HG02938 (cell line): ENCODE measurements around the gene ARHGAP12.
A peak's percentile ranks its signal among the peaks of the same experiment; 100 is the strongest.
"Not testable (repeated sequence)": the region's sequence is repeated elsewhere in the genome, so short reads cannot be mapped to it uniquely, and the experiment has no call there.

Source experiments
- ATAC-seq: cut with Tn5 transposase; IDR thresholded peaks from one replicate; pipeline ENCODE4 v1.9.1; 2021; ENCODE audit warnings: mild to moderate bottlenecking, moderate library complexity; ENCODE audit not compliant: unreplicated experiment

ARHGAP12 gene

DNA sequence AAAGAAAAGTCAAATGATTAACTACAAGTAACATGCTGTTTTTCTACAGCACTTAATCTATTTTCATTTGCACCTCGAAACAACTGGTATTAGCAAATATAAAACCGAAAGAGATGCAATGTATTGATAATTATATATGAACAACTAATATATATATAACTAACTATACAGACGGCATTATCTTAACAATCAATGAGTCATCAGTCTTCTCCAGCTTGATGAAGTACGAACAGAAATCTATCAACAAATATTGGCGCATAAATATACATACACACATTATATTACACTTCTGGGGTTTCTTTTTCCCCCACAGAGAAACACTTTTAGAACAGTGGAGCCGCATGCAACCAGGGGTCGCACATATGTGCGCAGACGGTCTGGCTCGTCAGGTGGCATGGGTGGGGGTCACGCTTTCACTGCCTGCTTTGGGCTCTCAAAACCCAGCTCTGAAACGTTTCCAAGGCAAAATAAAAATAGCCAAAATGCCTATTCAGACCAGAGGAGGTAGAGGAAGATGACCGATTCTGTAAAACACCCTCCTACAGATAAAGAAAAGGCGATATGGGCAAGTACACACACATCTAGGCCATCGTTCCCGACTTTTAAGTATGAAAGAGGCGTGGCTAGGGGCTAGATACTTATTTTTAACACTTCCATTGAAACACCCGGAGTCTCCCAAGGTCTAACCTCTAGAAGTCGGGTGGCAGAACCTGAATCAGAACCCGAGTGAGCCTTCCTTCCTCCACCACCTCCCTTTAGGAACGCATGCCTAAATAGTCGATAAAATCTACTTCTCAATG, 1.7 kb downstream of the ARHGAP12 start:
- ATAC-seq, result no peak

GRCh38 chr10:31926160-31926559, 2.5 kb downstream of the ARHGAP12 start:
- no peak for ATAC-seq

DNA sequence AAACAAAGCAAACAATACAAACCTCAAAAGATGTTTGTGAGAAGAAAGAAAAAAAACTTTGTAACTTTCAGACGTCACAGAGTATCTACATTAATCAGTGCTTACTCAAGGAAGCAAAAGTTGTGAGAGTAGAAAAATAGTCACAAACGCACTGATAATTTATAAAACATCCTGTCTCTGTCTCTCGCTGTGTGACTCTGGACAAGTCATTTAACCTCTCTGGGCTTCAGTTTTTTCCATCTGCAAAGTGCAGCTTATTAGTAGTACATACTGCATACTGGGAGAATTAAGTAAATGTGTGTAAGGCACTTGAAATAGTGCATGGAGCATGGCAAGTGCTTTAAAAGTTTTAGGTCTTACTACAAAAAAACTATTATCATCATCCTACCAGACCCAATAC, 3.8 kb downstream of the ARHGAP12 start:
- ATAC-seq, result no peak

- ATAC-seq, result no peak
Observed at GRCh38 chr10:31923389-31923788, 5.2 kb downstream of the ARHGAP12 start.

GRCh38 chr10:31921031-31921430, 7.6 kb downstream of the ARHGAP12 start:
- ATAC-seq, result peak; percentile 52

- peak; percentile 56 for ATAC-seq
Observed at GRCh38 chr10:31920538-31920937, 8.1 kb downstream of the ARHGAP12 start.

DNA sequence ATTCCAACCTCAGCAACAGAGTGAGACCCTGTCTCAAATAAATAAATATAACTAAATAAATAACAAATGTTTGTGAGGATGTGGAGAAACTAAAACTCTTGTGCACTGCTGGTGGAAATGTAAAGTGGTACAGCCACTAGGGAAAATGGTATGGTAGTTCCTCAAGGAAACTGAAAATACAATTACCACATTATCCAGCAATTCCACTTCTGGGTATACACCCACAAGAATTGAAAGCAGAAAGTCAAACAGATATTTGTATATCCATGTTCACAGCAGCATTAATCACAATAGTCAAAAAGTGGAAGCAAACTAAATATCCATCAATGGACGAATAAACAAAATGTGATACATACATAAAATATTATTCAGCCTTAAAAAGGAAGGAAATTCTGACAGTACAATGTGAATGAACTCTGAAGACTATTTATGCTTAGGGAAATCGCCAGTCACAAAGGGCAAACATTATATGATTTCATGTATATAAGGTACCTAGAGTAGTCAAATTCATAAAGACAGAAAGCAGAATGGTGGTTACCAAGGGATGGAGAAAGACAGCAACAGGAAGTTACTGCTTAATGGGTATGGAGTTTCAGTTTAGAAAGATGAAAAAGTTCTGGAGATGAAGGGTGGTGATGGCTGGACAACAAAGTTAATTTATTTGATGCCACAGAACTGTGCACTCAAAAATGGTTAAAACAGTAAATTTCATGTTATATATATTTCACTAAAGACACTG, 9.8 kb downstream of the ARHGAP12 start:
- no peak for ATAC-seq

GRCh38 chr10:31914370-31914769, 14.3 kb downstream of the ARHGAP12 start:
- no peak for ATAC-seq

- no peak for ATAC-seq
Observed at GRCh38 chr10:31912898-31913850, 15.5 kb downstream of the ARHGAP12 start.

DNA sequence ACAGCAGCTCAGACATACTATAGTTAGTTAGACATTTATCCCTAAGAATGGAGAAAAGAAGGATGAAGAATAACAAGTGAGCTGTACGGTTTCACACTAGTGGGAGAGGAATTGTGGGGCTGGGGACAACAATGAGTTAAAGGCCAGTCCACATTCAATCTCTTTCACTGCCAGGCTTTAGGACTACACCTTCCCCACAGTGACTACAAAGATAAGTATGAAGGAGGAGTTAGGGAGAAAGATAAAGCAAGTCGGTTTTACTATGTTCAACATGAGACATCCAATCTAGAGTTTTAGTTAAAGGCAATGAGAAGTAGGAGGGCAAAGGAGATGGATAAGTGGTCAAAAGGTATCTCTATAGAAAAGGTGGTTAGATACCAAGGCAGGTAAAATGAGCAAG, 16.3 kb downstream of the ARHGAP12 start:
- no peak for ATAC-seq

DNA sequence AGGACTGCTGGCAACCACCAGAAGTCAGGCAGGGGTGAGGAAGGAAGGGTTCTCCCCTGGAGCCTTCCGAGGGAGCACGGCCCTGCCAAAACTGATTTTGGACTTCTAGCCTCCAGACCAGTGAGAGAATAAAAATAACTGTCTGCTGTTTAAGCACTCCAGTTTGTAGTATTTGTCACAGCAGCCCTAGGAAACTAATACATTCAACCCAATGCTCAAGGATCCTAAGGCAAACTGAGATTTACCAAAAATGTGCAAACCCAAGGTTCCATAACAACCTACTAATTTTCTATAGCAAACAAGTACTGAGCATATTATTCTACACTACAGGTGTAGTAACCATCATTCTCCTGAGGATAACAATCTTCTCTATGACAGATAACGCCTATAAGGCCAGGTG, 18.6 kb downstream of the ARHGAP12 start:
- ATAC-seq, result no peak

DNA sequence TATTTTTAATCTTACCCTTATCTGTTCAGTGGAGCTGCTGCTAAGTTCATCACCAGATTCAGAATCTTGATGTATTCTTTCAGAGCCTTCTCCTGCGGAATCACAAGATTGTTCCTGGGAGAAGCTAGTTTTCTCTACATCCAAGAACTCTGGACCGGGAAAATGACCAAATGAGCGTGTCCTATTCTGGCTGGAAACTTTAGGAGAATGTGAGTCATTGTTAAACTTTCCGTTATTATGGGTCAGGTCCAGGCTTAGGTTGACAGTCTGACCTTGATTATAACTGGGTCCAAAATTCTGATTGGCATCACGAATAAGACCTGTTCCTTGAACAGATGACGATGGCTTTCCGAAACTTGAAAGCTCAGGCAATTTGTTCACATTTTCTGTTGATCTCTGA, 20.5 kb downstream of the ARHGAP12 start:
- ATAC-seq, result no peak

DNA sequence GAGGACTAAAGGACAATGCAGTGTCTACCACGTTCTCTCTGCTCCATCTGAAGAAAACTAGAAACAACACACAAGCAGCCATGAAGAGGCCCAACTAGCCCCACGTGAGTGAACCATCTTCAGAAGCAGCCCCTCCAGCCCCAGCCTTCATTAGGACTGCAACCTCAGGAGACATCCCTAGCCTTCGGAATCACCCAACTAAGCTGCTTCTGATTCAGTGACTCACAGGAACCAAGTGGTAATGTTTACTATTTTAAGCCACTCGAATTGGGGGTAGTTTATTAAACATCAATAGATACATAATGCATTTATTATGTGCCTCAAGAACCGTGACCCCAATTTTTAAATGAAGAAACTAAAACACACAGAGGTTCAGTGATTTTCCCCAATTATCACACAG, 22.6 kb downstream of the ARHGAP12 start:
- ATAC-seq, result no peak

GRCh38 chr10:31905586-31905985, 23.0 kb downstream of the ARHGAP12 start:
- ATAC-seq, result no peak

DNA sequence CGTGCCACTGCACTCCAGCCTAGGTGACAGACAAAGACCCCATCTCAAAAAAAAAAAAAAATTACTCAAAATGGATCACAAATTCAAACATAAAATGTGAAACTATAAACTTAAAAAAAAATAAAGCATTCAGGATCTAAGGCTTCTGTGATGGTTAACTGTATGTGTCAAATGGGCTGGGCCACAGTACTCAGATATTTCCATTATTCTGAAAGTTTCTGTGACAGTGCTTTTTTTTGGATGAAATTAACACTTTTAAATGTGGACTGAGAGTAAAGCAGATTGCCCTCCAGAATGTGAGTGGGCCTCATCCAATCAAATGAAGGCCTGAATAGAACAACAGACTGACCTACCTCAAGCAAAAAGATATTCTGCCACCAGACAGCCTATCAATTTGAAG, 26.0 kb downstream of the ARHGAP12 start:
- no peak for ATAC-seq

DNA sequence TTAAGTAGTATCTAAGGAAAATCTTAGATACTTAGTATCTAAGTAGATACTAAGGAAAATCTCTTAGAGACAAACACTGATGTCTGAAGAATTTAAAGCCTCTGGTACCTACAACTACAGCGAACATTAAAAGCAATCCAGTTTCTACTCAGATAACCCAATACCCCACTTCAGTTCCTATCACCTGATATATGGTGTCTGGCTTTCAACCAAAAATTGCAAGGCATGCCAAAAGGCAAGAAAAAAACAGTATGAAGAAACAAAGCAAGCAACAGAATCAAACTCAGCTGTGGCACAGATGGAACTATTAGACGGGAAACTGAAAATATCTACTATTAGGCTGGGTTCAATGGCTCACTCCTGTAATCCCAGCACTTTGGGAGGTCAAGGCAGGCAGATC, 31.1 kb downstream of the ARHGAP12 start:
- no peak for ATAC-seq

DNA sequence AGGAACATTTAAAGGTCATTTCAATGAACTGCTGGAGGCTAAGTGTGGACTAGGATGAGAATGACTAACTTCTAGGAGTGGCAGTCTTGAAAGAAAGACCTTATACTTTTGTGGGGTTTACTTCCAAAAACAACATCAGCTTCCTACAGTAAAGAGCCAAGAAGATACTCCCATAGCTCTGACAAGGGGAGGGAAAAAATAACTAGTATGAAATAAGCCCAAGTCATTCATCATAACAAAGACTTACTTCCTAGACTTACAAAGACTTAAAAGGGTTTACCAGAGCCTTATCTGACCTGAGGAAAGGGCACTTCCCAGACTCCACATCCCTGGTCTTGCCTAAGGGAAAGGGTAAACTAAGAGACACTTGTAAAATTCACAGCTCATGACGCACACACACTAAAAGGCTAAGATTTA, 31.7 kb downstream of the ARHGAP12 start:
- no peak for ATAC-seq

- not testable (repeated sequence) for ATAC-seq
Observed at GRCh38 chr10:31895722-31896121, 32.9 kb downstream of the ARHGAP12 start.

DNA sequence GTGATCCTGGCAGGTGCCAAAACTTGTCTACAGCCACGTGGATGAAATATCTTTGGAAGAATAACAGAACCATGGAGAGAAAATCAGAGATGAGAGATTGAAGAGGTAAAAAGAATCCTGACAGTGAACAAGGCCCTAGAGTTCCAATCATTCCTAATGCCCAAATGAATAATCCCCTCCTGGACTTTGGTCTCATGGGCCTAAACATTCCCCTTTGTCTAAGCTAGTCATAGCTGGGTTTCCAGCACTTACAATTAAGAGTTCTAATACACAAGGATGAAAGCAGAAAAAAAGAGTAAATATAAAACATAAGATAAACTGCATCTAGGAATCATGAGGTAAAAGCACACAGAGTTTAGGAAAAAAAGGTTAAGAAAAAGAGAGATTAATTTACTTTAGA, 40.2 kb downstream of the ARHGAP12 start:
- ATAC-seq, result no peak

DNA sequence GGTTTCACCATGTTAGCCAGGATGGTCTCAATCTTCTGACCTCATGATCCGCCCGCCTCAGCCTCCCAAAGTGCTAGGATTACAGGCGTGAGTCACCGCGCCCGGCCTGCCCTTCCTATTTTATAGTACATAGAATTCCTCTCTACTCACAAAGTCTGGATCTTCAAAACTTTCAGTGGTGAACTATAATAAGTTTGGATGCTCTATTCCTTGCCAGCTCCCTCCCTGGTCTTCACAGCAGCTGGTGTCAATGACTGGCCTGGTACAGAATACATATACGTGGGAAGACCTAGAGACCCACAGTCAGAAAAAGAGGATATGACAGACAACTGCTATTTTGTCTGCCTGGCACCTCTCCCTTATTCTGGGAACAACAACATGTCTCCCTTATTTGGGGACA, 40.8 kb downstream of the ARHGAP12 start:
- ATAC-seq, result no peak

- no peak for ATAC-seq
Observed at GRCh38 chr10:31886885-31887284, 41.7 kb downstream of the ARHGAP12 start.
